Ovary (tissue), 9 donors: Measurements from ENCODE around the gene CEACAM21. TPM values are rescaled to one million over a fixed set of nuclear protein-coding genes. Genes with fewer than 3 reads are reported as not detected.

Experiments
- DNase-seq, 5 donors: peaks; one replicate each; pipeline ENCODE4 v3.0.0-alpha.2; 2019 to 2020
- H3K27ac ChIP-seq, 2 donors: fragments of 200-600 bp; one replicate each; pipeline versions ENCODE4 v1.5.1 to v1.8.0; 2019 to 2022
- H3K27me3 ChIP-seq: fragments of 200-600 bp; one replicate; pipeline ENCODE4 v1.8.0; 2022
- H3K36me3 ChIP-seq: fragments of 200-600 bp; sonication (generic); one replicate; pipeline ENCODE4 v1.5.1; 2019
- H3K4me1 ChIP-seq: one replicate; pipeline ENCODE4 v1.8.1; 2013; ENCODE audit warnings: mild to moderate bottlenecking, moderate library complexity; ENCODE audit not compliant: insufficient read depth
- H3K4me3 ChIP-seq: fragments of 200-600 bp; sonication (generic); one replicate; pipeline ENCODE4 v1.5.1; 2017
- H3K9me3 ChIP-seq, 2 donors: fragments of 200-600 bp in 1 of 2; sonication (generic) in 1 of 2; one replicate each; pipeline versions ENCODE4 v1.5.1 to v1.8.1; 2013 to 2019; ENCODE audit warnings: mild to moderate bottlenecking in 1 of 2, moderate library complexity in 1 of 2
- EP300 ChIP-seq: sonication (generic); formaldehyde crosslinking; IDR thresholded peaks from one replicate; pipeline ENCODE4 v1.6.1; 2017; ENCODE audit warnings: antibody characterized with exemption
- POLR2A ChIP-seq: fragments of 450-650 bp; IDR thresholded peaks from one replicate; pipeline ENCODE4 v1.6.1; 2017; ENCODE audit warnings: antibody characterized with exemption, mild to moderate bottlenecking, moderate library complexity
- WGBS, 3 donors: extraction: QIAGEN DNeasy Blood & Tissue Kit in 1 of 3; methylation state at CpG; one replicate each; pipeline versions ENCODE4 v1.1.5 to v1.1.7; 2013 to 2017; 5-methylcytosine and 5-hydroxymethylcytosine counted together
- intact Hi-C, 4 donors: fragments of 100-400 bp; cut with DNase I; formaldehyde crosslinking; loops; one replicate each; pipeline versions ENCODE4 v1.11.0 to v1.15.1; 2022 to 2023
- polyA plus RNA-seq, 2 donors: library from polyadenylated mRNA; stranded (reverse); fragments of 200-250 nt in 1 of 2; fragments of 350-450 nt in 1 of 2; fragmentation: Illumina TruSeq in 1 of 2; extraction: RNeasy Lipid Tissue Mini Kit (QIAGEN cat#74804) in 1 of 2; gene quantifications; one replicate each; pipeline ENCODE4 v1.2.3, GENCODE V29; 2013 to 2014
- total RNA-seq, 7 donors: library from RNA; depleted of rRNA in 2 of 7; stranded (reverse); fragments of >200 nt in 2 of 7; fragmentation: NEBNext Ultra II Directional in 3 of 7; extraction: Animal tissue kit (Norgen Biotek cat#: 25700) in 3 of 7; gene quantifications; one replicate each; pipeline versions ENCODE4 v1.1.0 to v1.2.4, GENCODE V29; 2016 to 2023
- TF ChIP-seq, protein P1 (sequence below), 3 donors: fragments of 450-650 bp in 2 of 3; fragments of 200-600 bp in 1 of 3; IDR thresholded peaks; one replicate each; pipeline versions ENCODE4 v1.5.1 to v1.8.0; 2016 to 2022; ENCODE audit warnings: antibody characterized with exemption in 3 of 3, mild to moderate bottlenecking in 1 of 3
- donor health status: DM: no; HTN: no; CAD: no; lungs with moderate emphysema.
- donor health status: DM: no; HTN: no; CAD: no.
- donor health status: Bipolar disorder and iron deficiency.
- donor health status: DM: yes; HTN: yes; CAD: no.
- donor health status: DM: no; HTN: no; CAD: no.
- donor health status: DM: yes; HTN: yes; CAD: no.

The CEACAM21 gene
- total and polyA plus RNA-seq, 9 donors, result 0.25 to 11.4 (median 1.5) TPM; not detected in 2

DNA sequence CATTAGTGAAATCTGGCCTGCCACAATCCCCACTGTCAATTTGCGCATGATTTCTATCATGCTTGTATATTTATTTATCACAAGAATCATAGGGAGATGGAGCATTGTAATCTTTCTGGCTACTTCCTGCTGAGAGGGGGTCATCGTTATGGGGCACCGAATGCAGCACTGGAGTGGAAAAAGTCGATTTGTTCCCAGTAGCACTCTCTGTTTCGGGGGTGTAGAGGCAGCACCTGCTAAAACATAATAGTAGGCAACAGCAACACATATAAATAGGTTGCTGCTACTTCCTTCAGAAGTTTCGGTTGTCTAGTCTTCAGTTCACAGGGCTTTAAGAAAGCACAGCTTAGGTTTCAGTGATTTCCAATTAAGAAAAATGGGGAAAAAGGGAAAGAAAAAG, 23.4 kb upstream of the CEACAM21 start:
- Histone ChIP-seq H3K4me1 (no peaks in the 10 kb centered on the region), H3K9me3 (no peaks in the 10 kb centered on the region), H3K27me3 (no peaks in the 10 kb centered on the region), H3K4me3 (no peak overlapping the region), H3K27ac (no peak overlapping the region), H3K36me3 (no peaks in the 10 kb centered on the region)
- TF ChIP-seq, protein P1, sequence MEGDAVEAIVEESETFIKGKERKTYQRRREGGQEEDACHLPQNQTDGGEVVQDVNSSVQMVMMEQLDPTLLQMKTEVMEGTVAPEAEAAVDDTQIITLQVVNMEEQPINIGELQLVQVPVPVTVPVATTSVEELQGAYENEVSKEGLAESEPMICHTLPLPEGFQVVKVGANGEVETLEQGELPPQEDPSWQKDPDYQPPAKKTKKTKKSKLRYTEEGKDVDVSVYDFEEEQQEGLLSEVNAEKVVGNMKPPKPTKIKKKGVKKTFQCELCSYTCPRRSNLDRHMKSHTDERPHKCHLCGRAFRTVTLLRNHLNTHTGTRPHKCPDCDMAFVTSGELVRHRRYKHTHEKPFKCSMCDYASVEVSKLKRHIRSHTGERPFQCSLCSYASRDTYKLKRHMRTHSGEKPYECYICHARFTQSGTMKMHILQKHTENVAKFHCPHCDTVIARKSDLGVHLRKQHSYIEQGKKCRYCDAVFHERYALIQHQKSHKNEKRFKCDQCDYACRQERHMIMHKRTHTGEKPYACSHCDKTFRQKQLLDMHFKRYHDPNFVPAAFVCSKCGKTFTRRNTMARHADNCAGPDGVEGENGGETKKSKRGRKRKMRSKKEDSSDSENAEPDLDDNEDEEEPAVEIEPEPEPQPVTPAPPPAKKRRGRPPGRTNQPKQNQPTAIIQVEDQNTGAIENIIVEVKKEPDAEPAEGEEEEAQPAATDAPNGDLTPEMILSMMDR (IDR thresholded peaks at IDR 0.05), result no peak
- TF ChIP-seq POLR2A, result no peak
- TF ChIP-seq EP300, result no peak
- WGBS, 3 donors, result 74 to 80% (median 78%) methylated on average over 6 of the region's 6 CpGs
- intact Hi-C loops, result loop anchor here in 1 of 4 donors (10.0 kb wide), 1 partner anchor 98 kb away; no protein-coding TSS in a partner anchor
- DNase-seq, result no peak

DNA sequence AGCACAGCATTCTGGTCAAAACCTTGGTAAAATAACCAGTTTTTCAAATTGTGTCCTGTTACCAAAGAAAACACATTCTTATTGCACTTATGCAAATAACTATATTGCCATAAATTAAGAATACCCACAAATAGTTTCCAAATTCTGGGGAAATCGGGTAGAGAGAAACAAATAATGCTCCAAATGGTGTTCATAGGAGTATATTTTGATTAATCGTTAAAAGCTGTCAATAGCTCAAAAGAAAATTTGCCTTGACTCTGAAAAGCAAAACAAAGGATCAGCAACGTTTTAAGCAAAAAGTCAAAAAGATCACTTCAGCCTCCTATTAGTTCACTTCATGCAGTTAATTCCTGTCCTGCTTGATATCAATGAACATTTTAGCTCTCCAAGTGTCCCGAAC, 22.2 kb upstream of the CEACAM21 start:
- no peaks in the 10 kb centered on the region for H3K4me1 ChIP-seq
- no peak overlapping the region for H3K4me3 ChIP-seq
- DNase-seq, result no peak
- H3K36me3 ChIP-seq, result no peaks in the 10 kb centered on the region
- TF ChIP-seq, protein P1 (IDR thresholded peaks at IDR 0.05), result no peak
- no peak for TF ChIP-seq POLR2A
- no peak for TF ChIP-seq EP300
- no peak overlapping the region for H3K27ac ChIP-seq
- no peaks in the 10 kb centered on the region for H3K27me3 ChIP-seq
- H3K9me3 ChIP-seq, result no peaks in the 10 kb centered on the region
- intact Hi-C loops, result loop anchor here in 1 of 4 donors (10.0 kb wide), 1 partner anchor 99 kb away; no protein-coding TSS in a partner anchor
- 82 to 89% (median 85%) methylated on average over 4 of the region's 4 CpGs for WGBS, 3 donors

DNA sequence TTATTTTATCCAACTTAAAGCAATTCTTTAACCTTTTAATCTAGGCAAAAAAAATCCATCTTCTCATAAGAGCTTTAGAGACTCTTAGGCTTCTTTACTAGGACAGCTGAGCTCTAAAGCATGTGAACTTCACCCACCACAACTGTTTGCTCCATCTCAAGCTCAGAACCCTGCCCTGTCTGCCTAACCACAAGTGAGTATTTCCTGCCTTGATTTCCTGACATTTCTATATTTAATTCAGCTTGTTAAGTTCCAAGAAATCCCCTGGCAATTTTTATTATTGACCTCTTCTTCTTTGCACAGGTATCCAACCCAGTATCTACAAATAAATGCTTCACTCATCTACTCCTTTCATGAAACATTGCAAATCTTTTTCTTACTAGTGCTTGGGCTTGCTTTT, 21.1 kb upstream of the CEACAM21 start:
- Histone ChIP-seq H3K9me3 (no peaks in the 10 kb centered on the region), H3K36me3 (no peaks in the 10 kb centered on the region), H3K4me3 (no peak overlapping the region), H3K27me3 (no peaks in the 10 kb centered on the region), H3K4me1 (no peaks in the 10 kb centered on the region), H3K27ac (no peak overlapping the region)
- intact Hi-C loops, result loop anchor here in 1 of 4 donors (10.0 kb wide), 1 partner anchor 100 kb away; no protein-coding TSS in a partner anchor
- no peak for DNase-seq
- no peak for TF ChIP-seq POLR2A
- no peak for TF ChIP-seq EP300
- TF ChIP-seq, protein P1 (IDR thresholded peaks at IDR 0.05), result no peak

DNA sequence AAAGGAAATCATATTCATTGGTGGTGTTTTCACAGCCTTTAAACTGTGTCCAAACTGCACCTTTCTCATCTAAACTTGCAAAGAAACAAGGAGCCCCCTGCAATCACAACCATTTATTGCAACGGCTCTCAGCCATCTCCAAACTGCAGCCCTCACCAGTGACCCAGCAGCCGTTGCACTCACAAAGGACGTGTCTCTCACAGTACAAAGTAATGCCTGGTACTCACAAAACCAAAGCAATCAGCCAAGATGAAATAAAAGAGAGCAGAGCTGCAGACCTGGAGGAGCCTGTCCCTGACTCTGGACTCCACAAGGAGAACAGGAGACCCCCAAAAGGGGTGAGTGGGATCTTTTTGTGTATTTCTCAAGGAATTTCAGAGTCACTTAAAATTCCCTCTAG, 20.2 kb upstream of the CEACAM21 start:
- Histone ChIP-seq H3K27ac (no peak overlapping the region), H3K36me3 (no peaks in the 10 kb centered on the region), H3K27me3 (no peaks in the 10 kb centered on the region), H3K4me3 (no peak overlapping the region), H3K9me3 (no peaks in the 10 kb centered on the region), H3K4me1 (no peaks in the 10 kb centered on the region)
- WGBS, 3 donors, result 16 to 29% (median 29%) methylated on average over 3 of the region's 3 CpGs
- DNase-seq, result no peak
- TF ChIP-seq EP300 (no peak), POLR2A (no peak)
- TF ChIP-seq, protein P1 (IDR thresholded peaks at IDR 0.05), result no peak
- intact Hi-C loops, result loop anchor here in 1 of 4 donors (10.0 kb wide), 1 partner anchor 101 kb away; no protein-coding TSS in a partner anchor
